NCI-H1048 (cell line): Measurements from ENCODE around the gene MC5R.
"Not testable (repeated sequence)": the region's sequence is repeated elsewhere in the genome, so short reads cannot be mapped to it uniquely, and the experiment has no call there.

Source experiments
- DNase-seq: peaks from one replicate; lab custom pipeline; 2025; lab: John Stamatoyannopoulos, UW

MC5R gene

DNA sequence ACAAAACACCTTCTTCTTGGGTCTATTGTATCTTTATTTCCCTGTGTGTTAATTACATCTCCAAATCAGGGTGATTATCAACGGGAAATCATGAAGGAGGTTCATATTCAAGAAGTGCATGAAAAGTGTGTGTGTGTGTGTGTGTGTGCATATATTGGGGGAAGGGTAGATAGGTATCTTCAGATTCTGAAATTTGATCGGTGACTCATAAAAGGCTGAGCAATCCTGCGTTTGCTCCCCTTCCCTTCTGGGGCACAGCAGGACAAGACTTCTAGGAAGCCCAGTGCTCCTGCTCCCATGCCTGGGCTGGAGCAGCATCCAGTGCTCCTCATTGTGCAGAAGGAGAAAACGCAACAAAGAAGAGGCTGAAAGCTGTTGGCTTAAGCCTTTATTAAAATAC, 25.8 kb downstream of the MC5R start:
- DNase-seq = no peak

DNA sequence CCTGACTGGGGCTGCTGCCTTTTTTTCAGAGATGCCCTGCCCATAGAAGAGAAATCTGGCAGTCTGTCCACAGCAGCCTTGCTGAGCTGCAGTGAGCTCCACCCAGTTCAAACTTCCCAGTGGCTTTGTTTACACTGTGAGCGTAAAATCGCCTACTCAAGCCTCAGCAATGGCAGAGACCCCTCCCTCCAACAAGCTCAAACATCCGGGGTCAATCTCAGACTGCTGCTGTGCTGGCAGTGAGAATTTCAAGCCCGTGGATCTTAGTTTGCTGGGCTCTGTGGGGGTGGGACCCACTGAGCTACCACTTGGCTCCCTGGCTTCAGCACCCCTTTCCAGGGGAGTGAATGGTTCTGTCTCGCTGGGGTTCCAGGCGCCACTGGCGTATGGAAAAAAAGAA, 38.9 kb downstream of the MC5R start:
- not testable (repeated sequence) for DNase-seq

DNA sequence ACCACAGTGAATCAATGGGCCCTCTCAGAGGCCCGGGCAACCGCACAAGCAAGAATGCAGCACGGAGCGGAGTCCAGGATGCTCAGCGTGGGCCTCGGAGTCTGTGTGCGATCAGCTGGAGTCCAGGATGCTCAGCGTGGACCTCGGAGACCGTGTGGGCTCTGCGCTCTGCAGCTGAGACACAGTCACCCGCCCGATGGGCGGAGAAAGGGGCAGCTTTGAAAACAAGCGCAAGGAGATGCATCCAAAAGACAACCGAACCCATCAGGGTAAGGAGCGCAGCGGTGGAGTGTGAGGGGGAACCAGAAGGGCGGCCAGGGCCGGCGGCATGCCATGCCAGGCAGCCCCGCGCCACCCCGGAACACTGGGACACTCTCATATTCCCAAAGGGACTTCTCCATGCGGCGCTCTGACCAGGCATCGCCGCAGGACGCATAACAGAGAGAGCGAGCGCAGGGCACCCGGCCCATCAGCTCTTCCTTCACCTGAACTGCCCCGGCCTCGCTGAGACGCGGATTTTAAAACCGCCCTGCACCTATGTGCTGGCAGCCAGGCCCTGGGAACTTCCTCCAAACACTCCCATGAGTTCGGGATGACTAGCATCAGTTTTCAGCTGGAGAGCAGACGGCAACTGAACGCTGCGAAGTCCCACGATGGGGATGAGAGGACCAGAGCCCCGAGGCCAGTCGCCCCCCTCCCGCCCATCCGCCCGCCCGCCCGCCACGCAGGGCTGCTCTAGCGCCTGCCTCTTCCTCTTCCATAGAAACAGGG, 44.7 kb downstream of the MC5R start:
- no peak for DNase-seq

DNA sequence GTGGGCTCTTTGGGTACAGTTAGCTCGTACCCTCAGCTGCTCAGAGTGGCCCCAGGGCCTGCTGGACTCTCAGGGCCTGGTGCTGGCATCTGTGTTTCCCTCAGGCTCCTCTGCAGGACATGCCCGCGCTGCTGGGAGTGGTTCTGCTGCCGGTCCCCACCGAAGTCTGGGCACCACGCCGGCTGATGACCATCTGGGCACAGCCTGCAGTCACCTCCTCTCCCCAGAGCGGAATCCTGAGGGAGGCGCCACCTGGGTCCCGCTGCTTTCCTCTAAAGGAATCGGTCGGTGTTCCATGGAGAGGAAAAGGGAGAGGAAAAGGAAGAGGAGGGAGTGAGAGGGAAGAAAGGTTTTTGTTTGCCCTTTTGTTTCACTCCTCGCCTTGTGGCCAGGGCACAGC, 47.8 kb downstream of the MC5R start:
- no peak for DNase-seq

DNA sequence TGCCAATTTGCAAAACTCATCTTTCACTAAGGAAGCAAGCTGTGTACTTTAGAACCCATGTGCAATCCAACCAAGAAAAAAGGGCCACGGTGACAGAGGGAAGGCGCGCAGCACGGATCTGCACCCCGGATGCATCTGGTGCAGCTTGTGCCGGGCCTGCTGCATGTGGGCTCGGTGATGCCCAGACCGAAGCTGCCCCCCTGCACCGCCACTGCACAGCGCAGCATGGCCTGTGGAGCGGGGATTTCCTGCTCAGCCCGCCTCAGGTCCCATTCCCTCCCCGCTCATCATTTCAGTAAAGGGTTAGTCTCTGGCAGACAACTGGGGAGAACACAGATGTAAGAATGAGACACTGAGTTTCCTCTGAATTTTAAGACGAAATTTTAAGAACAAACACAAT, 48.4 kb downstream of the MC5R start:
- no peak for DNase-seq

DNA sequence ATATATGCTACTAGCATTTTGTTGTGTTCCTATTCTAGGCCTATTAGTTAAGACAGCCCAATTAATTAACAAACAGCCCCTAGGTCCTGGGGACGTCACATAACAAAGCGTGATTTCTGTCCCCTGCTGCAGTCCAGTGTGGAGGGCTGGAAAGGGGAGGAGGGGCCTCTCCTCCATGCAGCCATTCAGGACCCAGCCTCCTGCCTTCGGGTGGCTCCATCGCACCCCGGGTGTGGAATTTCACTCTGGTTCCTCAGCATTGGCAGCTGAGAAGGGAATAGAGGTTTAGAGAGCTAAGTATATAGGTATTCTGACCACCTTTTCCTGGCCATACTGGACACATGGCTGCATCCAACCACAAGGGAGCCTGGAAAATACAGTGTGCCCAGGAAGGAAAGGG, 49.0 kb downstream of the MC5R start:
- DNase-seq = no peak

DNA sequence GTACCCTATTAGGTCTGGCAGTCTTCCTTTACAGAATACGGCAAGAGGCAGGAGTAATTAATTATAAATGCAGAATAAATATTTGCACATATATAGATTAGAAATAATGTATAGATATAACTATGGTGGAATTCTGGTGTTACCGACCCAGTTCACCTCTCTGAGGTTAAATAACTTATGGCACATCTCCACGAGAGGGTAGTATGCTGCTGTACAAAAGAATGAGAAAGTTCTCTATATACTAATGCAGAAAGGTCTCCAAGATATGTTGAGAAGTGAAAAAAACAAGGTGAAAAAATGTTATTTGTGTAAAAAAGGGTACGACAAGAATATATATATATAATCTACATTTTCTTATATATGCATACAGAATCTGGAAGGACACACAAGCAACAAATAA, 50.6 kb downstream of the MC5R start:
- no peak for DNase-seq
